Fibroblast of mammary gland (primary cell): ENCODE measurements around the gene SORCS2.

Experiments used
- DNase-seq: peaks from one replicate; pipeline ENCODE4 v3.0.0-alpha.2; 2010; ENCODE audit warnings: low read depth
- H3K4me3 ChIP-seq: 2 replicates; pipeline ENCODE4 v1.5.1; 2011; ENCODE audit warnings: low read depth, mild to moderate bottlenecking, low read length, moderate library complexity; ENCODE audit not compliant: control insufficient read depth
- TF ChIP-seq, protein P1 (sequence below): conservative IDR thresholded peaks from 2 replicates; pipeline ENCODE4 v1.5.1; 2011; ENCODE audit warnings: low read depth, low read length, inconsistent platforms; ENCODE audit not compliant: control insufficient read depth, insufficient read depth

The SORCS2 gene

DNA sequence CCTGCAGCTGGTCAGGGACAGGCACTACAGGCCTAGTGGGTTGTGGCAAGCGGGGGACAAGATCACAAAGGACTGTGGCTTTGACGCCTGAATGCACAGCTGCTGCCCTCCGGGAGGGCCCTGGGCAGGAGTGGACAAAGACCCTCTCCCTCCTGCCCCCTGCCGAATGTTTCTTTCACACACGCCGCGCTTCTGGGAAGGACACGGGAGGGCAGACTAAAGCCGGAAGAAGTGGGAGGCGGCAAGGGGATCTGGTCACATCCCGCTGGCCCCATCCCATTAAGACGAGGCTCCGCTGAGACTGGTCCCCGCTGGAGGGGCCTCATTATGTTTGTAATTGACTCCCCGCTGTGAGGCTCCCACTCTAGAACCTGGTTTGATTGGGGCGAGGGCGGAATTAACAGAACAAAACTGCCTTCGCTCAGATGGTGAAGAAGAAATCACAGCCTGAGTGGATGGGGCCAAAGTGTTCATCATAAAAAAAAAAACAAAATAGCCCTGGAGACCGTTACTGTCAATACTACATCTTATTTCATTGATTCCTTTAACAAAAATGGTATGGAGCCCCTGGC lies 280.2 kb downstream of the SORCS2 start:
- H3K4me3 ChIP-seq: no peak overlapping the region
- no peak for DNase-seq
- TF ChIP-seq, protein P1, sequence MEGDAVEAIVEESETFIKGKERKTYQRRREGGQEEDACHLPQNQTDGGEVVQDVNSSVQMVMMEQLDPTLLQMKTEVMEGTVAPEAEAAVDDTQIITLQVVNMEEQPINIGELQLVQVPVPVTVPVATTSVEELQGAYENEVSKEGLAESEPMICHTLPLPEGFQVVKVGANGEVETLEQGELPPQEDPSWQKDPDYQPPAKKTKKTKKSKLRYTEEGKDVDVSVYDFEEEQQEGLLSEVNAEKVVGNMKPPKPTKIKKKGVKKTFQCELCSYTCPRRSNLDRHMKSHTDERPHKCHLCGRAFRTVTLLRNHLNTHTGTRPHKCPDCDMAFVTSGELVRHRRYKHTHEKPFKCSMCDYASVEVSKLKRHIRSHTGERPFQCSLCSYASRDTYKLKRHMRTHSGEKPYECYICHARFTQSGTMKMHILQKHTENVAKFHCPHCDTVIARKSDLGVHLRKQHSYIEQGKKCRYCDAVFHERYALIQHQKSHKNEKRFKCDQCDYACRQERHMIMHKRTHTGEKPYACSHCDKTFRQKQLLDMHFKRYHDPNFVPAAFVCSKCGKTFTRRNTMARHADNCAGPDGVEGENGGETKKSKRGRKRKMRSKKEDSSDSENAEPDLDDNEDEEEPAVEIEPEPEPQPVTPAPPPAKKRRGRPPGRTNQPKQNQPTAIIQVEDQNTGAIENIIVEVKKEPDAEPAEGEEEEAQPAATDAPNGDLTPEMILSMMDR: no peak

- DNase-seq: no peak
- TF ChIP-seq, protein P1: no peak
- no peak overlapping the region for H3K4me3 ChIP-seq
Observed at GRCh38 chr4:7473081-7473480, 280.7 kb downstream of the SORCS2 start.

- TF ChIP-seq, protein P1: no peak
- no peak for DNase-seq
- H3K4me3 ChIP-seq: no peak overlapping the region
Observed at GRCh38 chr4:7474320-7474719, 282.0 kb downstream of the SORCS2 start.

- no peak for DNase-seq
- no peak overlapping the region for H3K4me3 ChIP-seq
- TF ChIP-seq, protein P1: no peak
Observed at GRCh38 chr4:7475207-7475606, 282.9 kb downstream of the SORCS2 start.

DNA sequence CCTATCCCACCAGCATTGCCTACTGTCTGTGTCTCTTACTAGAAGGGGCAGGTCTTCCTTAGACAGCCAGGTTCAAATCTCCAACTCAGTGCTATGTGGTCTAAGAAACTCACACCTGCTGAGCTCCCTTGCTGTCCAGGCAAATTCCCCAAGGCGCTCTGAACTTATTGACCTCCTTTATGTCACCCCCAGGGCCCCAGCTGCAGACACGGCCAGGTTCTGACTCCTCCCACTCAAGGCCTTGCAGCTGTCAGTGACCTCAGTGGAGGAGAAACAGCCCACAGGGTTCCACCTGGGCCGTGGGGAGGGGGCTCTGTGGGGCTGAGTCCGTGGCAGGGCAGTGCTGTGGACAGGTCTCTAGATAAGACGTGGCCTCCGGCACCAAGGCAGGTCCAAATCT lies 284.5 kb downstream of the SORCS2 start:
- no peak overlapping the region for H3K4me3 ChIP-seq
- no peak for DNase-seq
- TF ChIP-seq, protein P1: no peak

DNA sequence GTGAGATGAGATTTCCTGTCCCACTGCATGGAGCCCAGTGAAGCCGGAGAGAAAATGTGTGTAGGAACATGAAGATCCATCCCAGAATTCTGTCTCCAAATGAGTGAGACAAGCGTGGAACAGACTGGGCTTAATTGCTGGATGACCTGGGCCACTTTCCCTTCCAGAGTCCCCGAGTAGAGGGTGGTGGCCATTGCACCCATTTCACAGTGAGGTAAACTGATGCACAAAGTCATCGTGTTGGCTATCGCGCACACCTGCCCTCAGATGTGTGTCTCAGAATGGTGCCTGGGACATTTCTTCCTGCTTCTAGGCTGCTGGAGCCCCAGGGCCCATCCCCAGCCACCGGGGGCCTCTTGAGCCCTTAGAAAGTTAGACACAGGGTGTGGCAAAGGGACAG lies 285.4 kb downstream of the SORCS2 start:
- DNase-seq: no peak
- H3K4me3 ChIP-seq: no peak overlapping the region
- TF ChIP-seq, protein P1: no peak

DNA sequence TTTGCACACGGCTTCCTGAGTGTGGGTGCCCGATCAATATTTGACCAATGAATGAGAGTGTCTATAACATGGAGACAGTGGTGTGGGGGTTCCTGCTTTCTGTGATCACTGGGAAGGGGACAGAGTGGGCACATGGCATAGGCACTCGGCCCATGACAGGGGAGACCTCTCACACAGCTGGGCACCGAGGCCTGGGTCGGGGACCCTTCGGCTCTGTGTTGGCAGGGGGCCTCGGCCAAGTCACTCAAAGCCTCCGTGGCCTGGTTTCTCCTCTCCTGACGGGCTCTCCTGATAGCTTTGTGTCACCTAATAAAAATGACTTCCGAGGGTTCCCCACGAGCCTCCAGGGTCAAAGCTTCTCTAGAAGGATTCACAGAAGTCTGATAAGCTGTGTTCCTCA lies 286.3 kb downstream of the SORCS2 start:
- no peak overlapping the region for H3K4me3 ChIP-seq
- TF ChIP-seq, protein P1: no peak
- no peak for DNase-seq
